Left hindlimb (tissue), 1 donor: ENCODE data around the gene MAPKAP1.
"Not testable (repeated sequence)": the region's sequence is repeated elsewhere in the genome, so short reads cannot be mapped to it uniquely, and the experiment has no call there.

Experiments
- DNase-seq: peaks from one replicate; pipeline ENCODE4 v3.0.0-alpha.2; 2018

Gene MAPKAP1

DNA sequence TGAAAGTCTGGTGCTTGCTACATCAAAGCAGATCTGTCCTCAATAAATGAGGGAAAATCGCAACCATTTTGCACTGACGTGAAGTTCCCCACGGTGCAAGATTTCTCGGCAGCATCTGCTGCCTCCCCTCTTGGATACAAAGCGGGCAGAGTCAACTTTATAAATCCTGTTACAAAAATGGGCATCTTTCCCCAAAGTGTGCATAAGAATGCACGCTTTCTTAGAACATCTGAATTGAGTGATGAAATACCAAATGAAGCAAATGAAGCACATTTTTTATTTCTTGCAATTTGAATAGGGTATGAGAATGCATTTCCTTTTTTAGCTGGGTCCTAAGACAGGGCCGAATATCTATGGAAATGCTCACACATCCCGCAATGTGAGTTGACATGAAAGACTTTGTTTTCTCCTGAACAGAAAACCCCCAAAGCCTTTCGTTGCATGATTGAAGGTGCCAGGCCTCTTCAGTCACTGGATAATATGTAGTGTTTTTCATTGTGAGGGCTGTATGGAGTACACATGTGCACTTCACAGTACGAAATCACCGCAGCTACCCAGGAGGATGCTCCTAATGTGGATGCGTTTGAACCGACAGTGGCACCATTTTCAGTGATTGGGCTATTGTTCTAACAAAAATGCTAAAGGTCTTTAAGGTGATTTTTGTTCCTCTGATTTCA lies 19.6 kb upstream of the MAPKAP1 start:
- no peak for DNase-seq

DNA sequence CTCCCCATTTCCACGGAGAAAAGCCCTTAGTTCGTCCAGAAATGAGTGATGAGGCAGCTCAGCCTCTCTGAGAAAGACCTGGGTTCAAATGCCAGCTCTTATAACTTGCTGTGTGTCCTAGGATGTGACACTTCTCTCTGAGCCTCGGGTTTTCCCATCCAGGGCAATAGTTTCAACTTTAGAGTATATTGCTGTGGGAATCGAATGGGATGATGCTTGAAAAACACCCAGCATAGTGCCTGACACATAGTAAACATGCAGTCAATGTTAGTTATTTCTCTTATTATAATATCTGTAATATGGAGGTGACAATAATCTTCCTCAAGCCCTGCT lies 430 bp upstream of the MAPKAP1 start:
- DNase-seq, result no peak

DNA sequence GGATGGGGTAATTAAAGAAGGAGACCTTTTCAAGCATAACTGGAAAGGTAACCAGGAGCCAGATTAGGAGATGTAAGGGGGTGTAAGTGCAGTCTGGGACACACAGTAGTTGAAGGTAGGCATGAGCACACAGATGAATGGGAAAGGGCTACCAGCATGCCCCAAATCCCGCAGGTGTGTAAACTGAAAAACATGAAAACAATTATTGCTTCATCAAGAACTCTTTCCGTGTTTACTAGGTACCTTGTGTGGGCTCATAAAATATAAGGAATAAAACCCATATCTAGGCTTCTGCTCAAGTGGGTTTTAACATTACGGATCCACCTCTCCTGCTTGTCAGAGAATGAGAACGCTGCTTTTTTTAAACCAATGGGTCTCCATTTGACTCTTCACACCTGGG lies 1.1 kb downstream of the MAPKAP1 start:
- DNase-seq, result no peak

DNA sequence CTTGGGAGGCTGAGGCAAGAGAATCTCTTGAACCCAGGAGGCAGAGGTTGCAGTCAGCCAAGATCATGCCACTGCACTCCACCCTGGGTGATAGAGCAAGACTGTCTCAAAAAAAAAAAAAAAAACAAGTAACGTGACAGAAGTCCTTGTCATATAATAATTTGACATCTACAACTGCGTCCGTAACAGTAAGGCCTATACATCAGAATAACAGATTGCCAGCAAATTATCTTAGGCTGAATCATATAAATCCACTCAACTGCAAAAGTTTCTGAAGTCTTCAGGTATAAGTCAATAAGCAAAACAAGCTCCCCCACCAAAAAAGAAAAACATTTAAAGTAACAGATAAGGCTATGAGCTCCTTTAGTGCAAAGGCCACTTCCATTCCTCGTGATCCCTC lies 3.3 kb downstream of the MAPKAP1 start:
- no peak for DNase-seq

DNA sequence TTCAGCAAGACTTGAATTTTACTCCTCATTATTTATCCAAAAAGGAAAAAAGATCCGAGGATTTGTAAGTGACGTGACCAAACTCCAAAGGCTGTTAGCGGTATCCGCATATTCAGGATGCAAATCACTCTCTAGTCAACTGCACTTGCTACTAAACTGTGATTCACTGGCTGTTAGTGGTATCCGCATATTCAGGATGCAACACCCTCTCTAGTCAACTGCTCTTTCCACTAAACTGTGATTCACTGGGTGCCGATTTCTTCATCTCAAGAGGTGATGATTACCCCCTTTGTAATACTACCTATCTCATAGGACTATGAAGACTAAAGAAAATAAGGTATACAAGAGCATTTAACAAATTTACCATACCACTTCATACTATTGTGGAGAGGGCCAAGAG lies 5.7 kb downstream of the MAPKAP1 start:
- DNase-seq, result no peak

DNA sequence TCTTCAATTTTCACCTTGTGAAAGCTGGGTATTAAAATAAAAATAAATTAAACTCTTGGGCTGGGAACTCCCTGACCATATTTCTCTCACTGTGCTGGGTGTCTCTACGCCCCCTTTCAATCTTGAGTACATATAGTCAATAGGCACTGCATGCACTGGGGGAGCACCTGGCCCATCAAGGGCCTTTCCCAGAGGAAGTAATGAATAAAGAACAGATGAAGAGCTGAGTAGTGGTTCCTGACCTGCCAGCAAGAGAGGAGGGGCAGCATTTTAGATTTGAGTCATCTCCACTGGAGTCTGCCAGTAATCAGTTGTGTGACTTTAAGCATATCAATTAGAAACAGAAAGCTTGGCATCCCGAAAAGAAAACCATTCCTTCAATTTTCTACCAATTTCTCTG lies 6.2 kb downstream of the MAPKAP1 start:
- DNase-seq, result no peak

DNA sequence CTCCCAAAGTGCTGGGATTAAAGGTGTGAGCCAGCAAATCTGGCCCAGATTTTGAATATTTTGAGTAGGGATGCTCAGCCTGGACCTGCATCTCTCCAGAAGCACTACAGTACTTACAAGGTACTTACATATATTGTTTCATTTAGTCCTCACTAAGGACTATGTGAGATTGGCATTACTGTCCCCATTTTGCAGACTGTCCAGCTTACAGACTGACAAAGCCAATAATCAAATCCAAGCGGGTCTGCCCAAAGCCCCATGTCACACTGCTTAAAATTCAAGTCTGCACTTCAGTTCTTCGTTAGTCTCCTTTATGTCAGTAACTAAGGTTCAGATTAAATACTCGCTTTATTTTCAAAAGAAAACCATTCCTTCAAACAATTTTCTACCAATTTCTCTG lies 7.1 kb downstream of the MAPKAP1 start:
- no peak for DNase-seq

DNA sequence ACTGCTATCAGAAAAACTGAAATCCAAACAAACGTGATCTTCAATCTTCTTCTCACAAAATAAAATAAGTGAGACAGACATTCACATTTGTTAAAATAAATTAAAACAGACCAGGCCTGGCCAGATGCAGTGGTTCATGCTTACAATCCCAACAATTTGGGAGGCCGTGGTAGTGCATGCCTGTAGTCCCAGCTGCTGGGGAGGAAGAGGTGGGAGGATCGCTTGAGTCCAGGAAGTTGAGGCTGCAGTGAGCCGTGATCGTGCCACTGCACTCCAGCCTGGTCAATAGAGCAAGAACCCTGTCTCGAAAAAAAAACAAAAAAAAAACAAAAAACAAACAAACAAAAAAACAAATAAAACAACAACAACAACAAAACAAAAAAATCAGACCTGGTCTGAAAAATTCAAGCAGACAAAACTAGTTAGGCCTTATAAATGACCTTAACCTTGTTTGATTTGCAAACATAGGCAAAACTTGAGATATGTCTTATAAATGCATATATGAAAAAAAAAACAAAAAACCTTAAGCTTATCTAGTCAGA lies 10.8 kb downstream of the MAPKAP1 start:
- no peak for DNase-seq

DNA sequence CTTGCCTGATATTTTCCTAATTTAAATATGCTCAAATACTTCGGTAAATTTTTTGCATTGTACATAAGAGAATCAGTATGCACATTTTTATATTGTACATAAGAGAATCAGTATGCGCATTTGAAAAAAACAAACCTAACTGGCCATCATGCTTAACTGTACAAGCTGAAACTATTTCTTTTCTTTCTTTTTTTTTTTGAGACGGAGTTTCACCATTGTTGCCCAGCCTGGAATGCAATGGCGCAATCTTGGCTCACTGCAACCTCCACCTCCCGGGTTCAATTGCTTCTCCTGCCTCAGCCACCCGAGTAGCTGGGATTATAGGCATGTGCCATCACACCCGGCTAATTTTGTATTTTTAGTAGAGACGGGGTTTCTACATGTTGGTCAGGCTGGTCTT lies 11.5 kb downstream of the MAPKAP1 start:
- not testable (repeated sequence) for DNase-seq

DNA sequence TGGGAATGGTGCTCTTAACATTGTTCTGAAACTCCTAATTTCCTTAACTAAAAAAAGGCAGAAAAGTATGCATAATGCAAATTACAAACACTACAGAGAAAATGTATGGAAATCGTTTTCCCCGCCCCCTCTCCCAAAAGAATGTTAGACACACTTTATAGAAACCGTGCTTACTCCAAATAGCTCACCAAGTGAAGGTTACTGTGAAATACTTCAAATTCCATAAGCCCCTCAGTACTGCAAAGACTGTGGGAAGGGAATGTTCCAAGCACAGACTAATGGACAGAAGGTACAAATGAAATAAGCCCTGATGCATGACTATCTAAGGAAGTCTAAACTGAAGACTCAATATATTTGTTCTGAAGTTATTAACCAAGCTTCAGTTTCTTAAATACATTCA lies 12.5 kb downstream of the MAPKAP1 start:
- no peak for DNase-seq

DNA sequence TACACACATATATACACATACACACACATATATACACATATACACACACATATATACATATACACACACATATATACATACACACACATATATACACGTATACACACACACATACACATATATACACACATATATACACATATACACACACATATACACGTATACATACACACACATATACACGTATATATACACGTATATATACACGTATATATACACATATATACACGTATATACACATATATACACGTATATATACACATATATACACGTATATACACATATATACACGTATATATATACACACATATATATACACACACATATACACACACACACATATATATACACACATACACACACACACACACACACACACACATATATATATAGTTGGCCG lies 13.5 kb downstream of the MAPKAP1 start:
- not testable (repeated sequence) for DNase-seq

DNA sequence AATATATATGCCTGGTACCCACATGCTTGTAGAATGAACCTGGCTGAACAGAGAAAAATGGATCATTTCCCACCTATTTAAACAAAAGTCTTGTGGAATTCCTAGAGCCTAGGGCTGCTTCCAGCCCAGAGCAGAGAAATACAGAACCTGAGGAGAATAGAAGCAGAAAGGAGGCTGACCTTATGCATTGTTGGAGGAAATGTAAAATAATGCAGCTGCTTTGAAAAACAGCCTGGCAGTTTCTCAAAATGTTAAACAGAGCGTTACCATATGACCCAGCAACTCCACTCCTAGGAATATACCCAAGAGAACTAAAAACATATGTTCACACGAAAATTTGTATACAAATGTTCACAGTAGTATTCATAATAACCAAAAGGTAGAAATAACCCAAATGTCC lies 15.1 kb downstream of the MAPKAP1 start:
- no peak for DNase-seq

DNA sequence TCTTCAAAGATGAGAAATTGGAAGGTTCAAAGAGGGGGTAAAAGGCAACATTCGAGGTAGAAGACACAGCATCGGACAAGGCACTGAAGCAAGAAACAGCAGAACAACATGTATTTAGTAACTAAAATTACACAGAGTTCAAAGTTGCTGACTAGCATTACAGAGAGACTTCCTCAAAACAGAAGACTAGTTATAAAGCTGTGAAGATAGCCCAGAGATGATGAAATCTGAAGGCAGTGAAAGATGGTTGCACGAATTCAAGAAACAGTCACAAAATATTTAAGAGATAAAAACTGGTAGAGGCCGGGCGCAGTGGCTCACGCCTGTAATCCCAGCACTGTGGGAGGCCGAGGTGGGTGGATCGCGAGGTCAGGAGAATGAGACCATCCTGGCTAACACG lies 16.3 kb downstream of the MAPKAP1 start:
- no peak for DNase-seq

DNA sequence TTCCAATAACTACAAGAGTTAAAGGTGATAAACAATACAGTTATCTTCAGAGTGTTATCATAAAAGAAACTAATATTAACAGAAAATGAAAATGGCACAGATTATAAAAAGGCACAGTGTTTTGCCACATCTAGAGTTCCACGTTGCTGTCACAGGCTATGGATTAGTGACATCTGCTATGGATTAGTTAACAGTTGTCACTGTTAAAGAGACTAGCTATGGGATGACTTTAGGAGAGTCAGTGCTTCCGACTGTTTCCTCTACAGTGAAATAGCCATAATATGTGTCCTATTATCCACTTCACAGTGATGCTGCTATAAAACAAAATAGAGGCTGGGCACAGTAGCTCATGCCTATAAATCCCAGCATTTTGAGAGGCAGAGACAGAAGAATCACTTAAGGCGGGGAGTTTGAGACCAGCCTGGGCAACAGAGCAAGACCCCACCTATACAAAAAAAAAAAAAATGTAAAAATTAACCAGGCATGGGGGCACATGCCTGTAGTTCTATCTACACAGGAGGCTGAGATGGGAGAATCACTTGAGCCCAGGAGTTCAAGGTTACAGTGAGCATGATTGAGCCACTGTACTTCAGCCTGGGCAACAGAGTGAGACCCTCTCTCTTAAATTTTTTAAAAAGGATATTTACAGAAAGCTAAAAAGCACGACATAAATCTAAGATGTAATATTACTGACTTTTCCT lies 19.7 kb downstream of the MAPKAP1 start:
- no peak for DNase-seq

DNA sequence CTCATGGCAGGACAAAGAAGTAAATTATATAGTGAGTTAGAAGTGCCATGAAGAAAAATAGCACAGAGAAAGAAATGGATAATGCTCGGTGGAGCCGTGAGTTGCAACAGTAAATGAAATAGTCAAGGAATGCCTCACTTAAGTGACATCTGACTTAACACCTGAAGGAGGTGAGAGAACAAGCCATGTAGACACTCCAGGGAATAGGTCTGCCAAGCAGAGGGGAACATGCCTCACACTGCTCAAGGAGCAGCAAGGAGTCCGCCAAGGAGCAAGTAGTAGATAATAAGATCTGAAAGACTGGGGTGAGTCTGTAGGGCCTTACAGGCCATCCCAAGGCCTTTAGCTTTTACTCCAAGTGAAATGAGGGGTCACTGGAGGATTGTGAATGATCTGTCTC lies 21.8 kb downstream of the MAPKAP1 start:
- no peak for DNase-seq

DNA sequence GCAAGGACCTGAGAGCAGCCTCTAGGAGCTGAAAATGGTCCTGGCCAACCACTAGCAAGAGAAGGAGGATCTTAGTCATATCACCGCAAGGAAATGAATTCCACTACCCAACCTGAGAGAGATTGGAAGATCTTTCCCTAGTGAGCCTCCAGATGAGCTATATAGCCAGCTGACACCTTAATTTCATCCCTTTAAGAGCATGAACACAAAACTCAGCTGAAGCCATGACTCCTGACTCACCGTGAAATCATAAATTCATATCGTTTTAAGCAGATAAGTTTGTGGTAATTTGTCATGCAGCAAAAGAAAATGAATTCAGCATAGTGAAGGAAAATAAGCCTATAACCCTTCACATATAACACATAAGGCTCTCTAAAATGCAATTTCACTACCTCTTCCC lies 23.5 kb downstream of the MAPKAP1 start:
- no peak for DNase-seq

DNA sequence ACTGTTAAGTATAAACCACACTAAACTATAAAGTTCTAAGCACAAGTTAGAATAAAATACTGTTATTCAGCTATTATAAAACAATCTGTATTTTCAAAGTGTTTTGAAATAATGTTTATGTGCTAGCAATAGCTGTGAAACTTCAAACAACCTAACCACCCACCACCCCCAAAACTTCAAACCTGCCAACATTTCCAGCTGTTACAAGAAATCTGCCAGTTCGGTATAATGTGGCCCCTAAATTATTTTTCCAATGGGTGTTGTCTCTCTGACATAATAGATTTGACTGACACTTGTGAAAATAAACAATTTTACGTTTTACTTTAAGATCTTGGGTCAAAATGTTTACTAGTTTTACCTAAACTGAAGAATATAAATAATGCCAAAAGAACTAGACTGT lies 24.7 kb downstream of the MAPKAP1 start:
- DNase-seq, result no peak

DNA sequence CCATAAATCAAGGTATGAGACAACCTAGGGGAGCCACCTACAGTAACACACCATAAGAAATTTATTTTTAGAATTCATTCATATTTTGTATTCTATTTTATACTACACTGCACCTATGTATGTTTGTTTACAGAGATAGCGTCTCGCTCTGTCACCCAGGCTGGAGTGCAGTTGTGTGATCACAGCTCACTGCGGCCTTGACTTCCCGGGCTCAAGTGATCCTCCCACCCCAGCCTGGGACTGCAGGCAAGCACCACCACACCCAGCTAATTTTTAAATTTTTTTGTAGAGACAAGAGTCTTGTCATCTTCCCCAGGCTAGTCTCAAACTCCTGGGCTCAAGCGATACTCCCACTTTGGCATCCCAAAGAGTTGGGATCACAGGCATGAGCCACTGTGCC lies 25.4 kb downstream of the MAPKAP1 start:
- DNase-seq, result no peak

DNA sequence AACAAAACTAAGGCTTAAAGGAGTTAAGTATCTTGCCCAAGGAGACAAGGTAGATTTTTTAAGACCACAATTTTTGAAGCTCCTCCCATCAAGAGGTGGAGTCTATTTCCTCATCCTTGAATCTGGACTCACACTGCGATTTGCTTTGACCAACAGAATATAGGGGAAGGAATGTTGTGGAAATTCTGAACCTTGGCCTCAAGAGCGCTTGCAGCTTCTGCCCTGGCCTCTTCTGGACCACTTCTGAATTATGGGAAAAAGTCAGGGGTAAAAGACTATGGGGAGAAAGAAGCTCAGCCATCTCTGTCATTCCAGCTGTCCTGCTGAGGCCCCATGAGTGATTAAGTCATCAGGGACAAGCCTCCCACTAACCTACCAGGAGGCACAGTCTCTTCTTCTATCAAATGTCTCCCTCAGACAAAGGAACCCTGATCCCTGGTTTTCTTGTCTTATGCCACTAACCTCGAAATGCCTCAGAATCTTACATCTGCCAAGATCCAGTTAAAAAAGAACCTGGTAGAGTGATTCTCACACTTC lies 25.9 kb downstream of the MAPKAP1 start:
- no peak for DNase-seq

DNA sequence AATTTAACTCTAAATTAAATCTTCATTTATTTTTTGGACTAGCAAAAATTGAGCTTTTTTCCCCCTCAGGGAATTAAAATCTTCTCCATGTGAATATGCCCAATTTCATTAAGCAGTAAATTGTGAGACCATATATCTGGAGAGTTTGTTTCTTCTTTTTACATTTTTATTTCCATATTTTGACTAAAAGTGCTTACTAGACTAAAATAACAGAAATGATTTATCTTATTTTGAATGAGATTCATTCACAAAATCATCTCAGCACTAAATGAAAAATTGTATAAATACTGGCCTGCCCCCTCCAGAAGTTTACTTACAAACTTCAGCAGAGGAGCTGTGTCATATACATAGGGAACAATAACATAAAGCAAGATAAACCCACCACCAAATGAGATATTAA lies 26.6 kb downstream of the MAPKAP1 start:
- no peak for DNase-seq

DNA sequence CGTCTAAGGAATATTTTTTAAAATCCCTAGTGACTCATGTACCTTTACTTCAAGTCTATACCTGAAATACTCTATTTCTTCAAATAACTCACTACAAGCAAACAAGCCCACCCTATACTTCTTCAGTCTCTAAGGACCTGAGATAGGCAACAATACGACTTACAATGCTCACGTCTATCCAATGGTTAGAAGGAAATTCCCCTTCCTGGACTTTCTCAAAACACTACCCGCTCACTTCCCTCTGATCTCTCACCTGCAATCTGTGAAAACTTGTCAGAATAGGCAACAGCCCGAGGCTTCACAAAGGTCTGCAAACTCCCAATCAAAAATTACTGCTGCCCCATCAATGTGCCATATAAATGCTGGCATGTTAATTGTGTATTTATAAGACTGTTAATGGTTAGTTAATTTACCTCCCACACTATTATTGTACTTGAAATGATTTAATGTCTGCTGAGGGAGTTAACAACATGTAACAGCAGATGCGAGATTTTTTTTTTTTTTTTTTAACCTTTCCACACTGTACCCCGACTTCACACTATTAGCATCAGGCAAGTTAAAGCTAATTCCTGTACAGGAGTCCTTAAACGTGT lies 27.3 kb downstream of the MAPKAP1 start:
- no peak for DNase-seq

DNA sequence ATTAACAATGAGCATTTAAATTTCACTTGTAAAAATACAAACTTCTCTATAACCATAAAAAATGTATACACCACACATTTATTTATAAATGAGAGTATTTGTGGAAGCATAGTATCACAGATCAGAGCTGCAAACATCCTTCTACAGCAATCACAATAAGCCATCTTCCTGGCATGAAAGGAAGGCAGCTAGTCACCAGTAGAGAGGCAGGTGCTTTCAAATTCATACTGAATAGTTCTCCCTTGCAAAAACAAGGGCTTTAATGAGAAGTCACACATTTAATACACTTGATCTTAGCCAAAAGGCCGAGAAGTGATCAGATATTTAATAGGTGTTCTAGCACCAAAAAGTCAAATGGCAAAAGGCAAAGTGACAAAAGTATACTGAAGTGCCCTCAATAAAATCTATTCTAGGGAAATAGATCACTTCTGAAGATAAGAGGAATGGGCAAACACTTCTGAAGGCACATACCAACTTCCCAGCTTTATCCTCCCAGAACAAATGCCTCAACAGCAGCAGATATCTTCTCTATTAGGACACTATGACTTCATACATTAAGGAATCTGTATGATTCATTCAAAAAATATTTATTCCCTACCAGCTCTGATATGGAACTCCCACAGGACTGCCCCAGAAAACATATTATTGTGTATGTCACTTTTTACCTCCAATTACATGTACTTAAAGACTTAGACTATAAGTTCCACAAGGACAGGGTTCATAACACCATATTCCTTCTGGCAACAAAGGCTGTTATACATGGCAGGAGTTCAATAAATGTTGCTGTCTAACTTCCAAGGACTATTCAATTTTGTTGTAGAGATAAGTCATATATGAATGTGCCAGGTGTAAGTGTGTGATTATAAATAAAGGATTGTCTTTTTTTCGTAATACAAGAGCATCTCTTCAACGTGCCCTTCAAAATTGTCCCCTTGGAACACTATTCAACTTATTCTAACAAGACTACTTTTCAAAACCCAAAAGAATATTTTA lies 31.7 kb downstream of the MAPKAP1 start:
- no peak for DNase-seq

DNA sequence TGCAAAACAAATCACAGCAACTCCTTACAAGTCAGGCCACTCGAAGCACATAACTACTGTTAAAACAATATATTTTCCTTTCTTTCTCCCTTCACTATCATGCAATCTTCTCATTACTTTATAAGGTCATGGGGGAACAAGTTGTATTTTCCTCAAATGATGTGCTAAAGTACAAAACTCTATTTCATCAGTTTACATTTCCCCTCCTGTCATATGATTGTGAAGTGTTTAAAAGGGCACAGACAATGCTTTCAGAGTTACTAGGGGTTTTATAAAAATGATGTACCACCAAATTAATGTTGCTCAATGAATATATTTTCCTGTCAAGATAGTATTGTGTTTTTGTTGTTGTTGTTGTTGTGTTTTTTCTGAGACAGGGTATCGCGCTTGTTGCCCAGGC lies 34.1 kb downstream of the MAPKAP1 start:
- no peak for DNase-seq
